ENCODE data around the gene LDLR. TPM values are rescaled to one million over a fixed set of nuclear protein-coding genes. Genes with fewer than 3 reads are reported as not detected.
"Not testable (repeated sequence)": the region's sequence is repeated elsewhere in the genome, so short reads cannot be mapped to it uniquely, and the experiment has no call there.

LDLR gene
- total RNA-seq, 1 experiment from 2014 or later = 33.7 TPM

DNA sequence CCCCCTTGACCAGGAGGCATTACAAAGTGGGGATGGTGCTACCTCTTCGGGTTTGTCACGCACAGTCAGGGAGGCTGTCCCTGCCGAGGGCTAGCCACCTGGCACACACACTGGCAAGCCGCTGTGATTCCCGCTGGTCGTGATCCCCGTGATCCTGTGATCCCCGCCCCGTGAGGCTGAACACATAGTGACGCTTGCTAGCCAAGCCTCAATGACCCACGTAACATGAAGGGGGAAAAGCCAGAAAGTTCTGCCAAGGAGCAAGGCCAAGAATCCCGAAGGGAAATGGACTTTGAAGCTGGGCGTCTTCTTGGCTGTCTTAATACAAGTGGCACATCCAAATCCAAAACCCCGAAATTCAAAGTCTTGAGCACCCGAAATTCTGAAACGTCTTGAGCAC lies 13.7 kb downstream of the LDLR start:
- no peak for DNase-seq (ENCODE audit: extremely low read depth, low read depth)

DNA sequence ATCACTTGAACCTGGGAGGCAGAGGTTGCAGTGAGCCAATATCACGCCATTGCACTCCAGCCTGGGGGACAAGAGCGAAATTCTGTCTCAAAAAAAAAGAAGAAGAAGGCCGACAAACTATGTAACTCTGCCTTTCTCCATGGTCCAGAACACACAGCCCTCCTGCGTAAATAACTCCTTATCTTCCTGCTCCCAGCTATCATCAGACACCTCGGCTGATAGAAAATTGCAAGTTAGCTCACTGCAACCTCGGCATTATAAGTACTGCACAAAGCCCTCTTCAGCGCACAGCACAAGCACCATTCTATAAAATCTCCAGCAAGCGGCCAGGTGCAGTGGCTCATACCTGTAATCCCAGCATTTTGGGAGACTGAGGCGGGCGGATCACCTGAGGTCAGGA lies 14.4 kb downstream of the LDLR start:
- DNase-seq (ENCODE audit: extremely low read depth, low read depth) = not testable (repeated sequence)

DNA sequence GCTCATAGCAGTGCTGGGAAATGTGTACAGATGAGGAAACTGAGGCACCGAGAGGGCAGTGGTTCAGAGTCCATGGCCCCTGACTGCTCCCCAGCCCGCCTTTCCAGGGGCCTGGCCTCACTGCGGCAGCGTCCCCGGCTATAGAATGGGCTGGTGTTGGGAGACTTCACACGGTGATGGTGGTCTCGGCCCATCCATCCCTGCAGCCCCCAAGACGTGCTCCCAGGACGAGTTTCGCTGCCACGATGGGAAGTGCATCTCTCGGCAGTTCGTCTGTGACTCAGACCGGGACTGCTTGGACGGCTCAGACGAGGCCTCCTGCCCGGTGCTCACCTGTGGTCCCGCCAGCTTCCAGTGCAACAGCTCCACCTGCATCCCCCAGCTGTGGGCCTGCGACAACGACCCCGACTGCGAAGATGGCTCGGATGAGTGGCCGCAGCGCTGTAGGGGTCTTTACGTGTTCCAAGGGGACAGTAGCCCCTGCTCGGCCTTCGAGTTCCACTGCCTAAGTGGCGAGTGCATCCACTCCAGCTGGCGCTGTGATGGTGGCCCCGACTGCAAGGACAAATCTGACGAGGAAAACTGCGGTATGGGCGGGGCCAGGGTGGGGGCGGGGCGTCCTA lies 15.9 kb downstream of the LDLR start:
- no peak for DNase-seq (ENCODE audit: extremely low read depth, low read depth)

DNA sequence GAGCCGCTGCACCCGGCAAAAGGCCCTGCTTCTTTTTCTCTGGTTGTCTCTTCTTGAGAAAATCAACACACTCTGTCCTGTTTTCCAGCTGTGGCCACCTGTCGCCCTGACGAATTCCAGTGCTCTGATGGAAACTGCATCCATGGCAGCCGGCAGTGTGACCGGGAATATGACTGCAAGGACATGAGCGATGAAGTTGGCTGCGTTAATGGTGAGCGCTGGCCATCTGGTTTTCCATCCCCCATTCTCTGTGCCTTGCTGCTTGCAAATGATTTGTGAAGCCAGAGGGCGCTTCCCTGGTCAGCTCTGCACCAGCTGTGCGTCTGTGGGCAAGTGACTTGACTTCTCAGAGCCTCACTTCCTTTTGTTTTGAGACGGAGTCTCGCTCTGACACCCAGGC lies 17.2 kb downstream of the LDLR start:
- no peak for DNase-seq (ENCODE audit: extremely low read depth, low read depth)

DNA sequence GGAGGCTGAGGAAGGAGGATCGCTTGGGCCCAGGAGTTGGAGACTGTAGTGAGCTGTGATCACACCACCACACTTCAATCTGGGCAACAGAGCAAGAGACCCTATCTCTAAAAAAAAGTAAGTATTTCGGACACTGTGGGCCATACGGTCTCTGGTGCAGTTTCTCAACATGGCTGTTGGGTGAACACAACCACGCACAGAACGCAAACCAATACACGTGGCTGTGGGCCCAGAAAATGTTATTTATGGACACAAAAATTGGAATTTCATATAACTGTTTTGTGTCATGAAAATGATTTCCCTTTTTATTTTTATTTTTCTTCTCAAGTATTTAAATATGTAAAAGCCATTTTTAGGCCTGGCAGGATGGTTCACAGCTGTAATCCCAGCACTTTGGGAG lies 19.5 kb downstream of the LDLR start:
- DNase-seq (ENCODE audit: extremely low read depth, low read depth) = no peak

DNA sequence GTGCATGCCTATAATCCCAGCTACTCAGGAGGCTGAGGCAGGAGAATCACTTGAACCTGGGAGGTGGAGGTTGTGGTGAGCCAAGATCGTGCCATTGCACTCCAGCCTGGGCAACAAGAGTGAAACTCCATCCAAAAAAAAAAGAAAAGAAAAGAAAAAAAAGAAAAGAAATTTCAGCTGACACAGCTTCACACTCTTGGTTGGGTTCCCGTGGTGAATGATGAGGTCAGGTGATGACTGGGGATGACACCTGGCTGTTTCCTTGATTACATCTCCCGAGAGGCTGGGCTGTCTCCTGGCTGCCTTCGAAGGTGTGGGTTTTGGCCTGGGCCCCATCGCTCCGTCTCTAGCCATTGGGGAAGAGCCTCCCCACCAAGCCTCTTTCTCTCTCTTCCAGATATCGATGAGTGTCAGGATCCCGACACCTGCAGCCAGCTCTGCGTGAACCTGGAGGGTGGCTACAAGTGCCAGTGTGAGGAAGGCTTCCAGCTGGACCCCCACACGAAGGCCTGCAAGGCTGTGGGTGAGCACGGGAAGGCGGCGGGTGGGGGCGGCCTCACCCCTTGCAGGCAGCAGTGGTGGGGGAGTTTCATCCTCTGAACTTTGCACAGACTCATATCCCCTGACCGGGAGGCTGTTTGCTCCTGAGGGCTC lies 22.0 kb downstream of the LDLR start:
- DNase-seq (ENCODE audit: extremely low read depth, low read depth) = no peak

DNA sequence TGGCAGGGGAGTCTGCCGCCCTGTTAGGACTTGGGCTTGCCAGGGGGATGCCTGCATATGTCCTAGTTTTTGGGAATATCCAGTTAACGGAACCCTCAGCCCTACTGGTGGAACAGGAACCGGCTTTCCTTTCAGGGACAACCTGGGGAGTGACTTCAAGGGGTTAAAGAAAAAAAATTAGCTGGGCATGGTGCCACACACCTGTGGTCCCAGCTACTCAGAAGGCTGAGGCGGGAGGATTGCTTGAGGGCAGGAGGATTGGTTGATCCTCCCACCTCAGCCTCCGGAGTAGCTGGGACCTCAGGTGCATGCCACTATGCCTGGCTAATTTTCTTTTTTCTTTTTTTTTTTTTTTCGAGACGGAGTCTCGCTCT lies 22.5 kb downstream of the LDLR start:
- no peak for DNase-seq (ENCODE audit: extremely low read depth, low read depth)

DNA sequence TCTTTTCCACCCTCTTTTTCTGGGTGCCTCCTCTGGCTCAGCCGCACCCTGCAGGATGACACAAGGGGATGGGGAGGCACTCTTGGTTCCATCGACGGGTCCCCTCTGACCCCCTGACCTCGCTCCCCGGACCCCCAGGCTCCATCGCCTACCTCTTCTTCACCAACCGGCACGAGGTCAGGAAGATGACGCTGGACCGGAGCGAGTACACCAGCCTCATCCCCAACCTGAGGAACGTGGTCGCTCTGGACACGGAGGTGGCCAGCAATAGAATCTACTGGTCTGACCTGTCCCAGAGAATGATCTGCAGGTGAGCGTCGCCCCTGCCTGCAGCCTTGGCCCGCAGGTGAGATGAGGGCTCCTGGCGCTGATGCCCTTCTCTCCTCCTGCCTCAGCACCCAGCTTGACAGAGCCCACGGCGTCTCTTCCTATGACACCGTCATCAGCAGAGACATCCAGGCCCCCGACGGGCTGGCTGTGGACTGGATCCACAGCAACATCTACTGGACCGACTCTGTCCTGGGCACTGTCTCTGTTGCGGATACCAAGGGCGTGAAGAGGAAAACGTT lies 24.0 kb downstream of the LDLR start:
- no peak for DNase-seq (ENCODE audit: extremely low read depth, low read depth)

DNA sequence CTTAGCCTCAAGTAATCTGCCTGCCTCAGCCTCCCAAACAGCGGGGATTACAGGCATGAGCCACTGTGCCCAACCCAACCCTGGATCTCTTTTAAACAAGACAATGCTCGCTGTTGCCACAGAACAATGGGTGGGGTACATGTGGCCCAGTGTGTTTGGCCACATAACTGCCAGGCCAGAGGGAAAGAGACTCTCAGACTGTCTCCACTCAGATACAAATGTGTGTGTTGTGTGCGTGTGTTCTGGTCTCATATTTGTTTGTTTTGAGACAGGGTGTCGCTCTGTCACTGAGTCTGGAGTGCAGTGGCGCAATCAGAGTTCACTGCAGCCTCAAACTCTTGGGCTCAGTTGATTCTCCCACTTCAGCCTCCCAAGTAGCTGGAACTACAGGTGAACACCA lies 25.8 kb downstream of the LDLR start:
- DNase-seq (ENCODE audit: extremely low read depth, low read depth) = no peak

DNA sequence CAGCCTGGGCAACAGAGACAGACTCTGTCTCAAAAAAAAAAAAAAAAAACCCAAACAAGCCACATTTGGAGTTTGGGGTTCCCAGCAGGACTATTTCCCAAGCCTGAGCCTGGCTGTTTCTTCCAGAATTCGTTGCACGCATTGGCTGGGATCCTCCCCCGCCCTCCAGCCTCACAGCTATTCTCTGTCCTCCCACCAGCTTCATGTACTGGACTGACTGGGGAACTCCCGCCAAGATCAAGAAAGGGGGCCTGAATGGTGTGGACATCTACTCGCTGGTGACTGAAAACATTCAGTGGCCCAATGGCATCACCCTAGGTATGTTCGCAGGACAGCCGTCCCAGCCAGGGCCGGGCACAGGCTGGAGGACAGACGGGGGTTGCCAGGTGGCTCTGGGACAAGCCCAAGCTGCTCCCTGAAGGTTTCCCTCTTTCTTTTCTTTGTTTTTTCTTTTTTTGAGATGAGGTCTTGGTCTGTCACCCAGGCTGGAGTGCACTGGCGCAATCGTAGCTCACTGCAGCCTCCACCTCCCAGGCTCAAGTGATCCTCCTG lies 26.7 kb downstream of the LDLR start:
- DNase-seq (ENCODE audit: extremely low read depth, low read depth) = no peak

DNA sequence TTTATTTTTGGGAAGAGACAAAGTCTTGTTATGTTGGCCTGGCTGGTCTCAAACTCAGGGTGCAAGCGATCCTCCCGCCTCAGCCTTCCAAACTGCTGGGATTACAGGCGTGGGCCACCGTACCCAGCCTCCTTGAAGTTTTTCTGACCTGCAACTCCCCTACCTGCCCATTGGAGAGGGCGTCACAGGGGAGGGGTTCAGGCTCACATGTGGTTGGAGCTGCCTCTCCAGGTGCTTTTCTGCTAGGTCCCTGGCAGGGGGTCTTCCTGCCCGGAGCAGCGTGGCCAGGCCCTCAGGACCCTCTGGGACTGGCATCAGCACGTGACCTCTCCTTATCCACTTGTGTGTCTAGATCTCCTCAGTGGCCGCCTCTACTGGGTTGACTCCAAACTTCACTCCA lies 27.2 kb downstream of the LDLR start:
- no peak for DNase-seq (ENCODE audit: extremely low read depth, low read depth)

DNA sequence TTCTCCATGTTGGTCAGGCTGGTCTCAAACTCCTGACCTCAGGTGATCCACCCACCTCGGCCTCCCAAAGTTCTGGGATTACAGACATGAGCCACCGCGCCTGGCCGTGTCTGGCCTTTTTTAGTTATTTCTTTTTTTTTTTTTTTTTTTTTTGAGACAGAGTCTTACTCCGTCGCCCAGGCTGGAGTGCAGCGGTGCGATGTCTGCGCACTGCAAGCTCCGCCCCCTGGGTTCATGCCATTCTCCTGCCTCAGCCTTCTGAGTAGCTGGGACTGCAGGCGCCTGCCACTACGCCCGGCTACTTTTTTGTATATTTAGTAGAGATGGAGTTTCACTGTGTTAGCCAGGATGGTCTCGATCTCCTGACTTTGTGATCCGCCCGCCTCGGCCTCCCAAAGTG lies 32.7 kb downstream of the LDLR start:
- not testable (repeated sequence) for DNase-seq (ENCODE audit: extremely low read depth, low read depth)

DNA sequence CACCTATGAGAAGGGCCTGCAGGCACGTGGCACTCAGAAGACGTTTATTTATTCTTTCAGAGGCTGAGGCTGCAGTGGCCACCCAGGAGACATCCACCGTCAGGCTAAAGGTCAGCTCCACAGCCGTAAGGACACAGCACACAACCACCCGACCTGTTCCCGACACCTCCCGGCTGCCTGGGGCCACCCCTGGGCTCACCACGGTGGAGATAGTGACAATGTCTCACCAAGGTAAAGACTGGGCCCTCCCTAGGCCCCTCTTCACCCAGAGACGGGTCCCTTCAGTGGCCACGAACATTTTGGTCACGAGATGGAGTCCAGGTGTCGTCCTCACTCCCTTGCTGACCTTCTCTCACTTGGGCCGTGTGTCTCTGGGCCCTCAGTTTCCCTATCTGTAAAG lies 33.9 kb downstream of the LDLR start:
- no peak for DNase-seq (ENCODE audit: extremely low read depth, low read depth)

DNA sequence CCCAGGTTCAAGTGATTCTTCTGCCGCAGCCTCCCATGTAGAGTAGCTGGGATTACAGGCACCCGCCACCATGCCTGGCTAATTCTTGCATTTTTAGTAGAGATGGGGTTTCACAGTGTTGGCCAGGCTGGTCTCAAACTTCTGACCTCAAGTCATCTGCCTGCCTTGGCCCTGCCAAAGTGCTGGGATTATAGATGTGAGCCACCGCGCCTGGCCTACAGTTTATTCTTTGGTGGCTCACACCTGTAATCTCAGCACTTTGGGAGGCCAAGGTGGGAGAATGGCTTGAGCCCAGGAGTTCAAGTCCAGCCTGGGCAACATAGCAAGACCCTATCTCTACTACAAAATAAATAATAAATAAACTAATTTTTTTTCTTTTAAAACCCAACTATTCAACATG lies 34.9 kb downstream of the LDLR start:
- not testable (repeated sequence) for DNase-seq (ENCODE audit: extremely low read depth, low read depth)

DNA sequence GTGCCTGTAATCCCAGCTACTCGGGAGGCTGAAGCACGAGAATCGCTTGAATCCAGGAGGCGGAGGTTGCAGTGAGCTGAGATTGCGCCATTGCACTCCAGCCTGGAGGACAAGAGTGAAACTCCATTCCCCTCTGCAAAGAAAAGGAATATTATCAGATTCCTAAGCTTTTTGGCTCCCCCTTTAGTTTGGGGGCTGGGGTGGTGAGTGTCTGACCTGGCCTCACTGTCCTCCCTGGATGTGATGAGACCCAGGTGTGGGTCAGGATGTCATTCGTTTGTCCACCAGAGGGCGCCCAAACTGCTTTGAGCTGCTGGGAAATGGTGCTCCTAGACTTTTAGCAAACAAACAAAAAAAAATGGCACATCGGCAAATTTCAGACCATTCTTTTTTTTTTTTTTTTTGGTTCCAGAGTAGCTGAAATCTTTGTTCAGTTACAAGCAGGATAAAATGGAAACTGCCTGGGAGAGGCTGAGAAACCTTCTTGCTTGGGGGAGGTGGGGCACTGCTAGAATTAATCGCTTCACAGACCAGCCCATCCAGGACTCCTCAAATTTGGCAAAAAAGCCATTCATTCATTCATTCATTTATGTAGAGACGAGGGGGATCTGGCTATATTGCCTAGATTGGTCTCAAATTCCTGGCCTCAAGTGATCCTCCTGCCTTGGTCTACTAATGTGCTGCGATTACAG lies 36.9 kb downstream of the LDLR start:
- peak; percentile 72 for DNase-seq (ENCODE audit: extremely low read depth, low read depth)

DNA sequence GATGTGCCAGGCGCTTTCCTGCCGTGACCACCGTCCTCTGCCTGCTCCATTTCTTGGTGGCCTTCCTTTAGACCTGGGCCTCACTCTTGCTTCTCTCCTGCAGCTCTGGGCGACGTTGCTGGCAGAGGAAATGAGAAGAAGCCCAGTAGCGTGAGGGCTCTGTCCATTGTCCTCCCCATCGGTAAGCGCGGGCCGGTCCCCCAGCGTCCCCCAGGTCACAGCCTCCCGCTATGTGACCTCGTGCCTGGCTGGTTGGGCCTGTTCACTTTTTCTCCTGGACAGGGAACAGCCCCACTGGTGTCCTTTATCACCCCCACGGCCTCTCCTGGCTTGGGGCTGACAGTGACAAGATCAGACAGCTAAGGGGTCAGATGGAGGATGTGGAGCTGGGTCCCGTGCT lies 38.6 kb downstream of the LDLR start:
- no peak for DNase-seq (ENCODE audit: extremely low read depth, low read depth)

DNA sequence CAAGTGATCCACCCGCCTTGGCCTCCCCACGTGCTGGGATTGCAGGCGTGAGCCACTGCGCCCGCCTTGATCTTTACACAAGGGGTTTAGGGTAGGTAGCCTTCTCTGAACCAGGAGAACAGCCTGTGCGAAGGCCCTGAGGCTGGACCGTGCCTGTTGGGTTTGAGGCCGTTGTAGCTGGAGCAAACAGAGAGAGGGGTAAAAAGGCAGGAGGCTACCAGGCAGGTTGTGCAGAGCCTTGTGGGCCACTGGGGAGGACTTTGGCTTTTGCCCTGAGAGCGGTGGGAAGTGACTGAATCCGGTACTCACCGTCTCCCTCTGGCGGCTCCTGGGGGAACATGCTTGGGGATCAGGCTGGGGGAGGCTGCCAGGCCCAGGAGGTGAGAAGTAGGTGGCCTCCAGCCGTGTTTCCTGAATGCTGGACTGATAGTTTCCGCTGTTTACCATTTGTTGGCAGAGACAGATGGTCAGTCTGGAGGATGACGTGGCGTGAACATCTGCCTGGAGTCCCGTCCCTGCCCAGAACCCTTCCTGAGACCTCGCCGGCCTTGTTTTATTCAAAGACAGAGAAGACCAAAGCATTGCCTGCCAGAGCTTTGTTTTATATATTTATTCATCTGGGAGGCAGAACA lies 41.7 kb downstream of the LDLR start:
- DNase-seq (ENCODE audit: extremely low read depth, low read depth) = peak; percentile 70

DNA sequence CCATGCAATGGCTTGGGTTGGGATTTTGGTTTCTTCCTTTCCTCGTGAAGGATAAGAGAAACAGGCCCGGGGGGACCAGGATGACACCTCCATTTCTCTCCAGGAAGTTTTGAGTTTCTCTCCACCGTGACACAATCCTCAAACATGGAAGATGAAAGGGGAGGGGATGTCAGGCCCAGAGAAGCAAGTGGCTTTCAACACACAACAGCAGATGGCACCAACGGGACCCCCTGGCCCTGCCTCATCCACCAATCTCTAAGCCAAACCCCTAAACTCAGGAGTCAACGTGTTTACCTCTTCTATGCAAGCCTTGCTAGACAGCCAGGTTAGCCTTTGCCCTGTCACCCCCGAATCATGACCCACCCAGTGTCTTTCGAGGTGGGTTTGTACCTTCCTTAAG lies 42.2 kb downstream of the LDLR start:
- DNase-seq (ENCODE audit: extremely low read depth, low read depth) = no peak

DNA sequence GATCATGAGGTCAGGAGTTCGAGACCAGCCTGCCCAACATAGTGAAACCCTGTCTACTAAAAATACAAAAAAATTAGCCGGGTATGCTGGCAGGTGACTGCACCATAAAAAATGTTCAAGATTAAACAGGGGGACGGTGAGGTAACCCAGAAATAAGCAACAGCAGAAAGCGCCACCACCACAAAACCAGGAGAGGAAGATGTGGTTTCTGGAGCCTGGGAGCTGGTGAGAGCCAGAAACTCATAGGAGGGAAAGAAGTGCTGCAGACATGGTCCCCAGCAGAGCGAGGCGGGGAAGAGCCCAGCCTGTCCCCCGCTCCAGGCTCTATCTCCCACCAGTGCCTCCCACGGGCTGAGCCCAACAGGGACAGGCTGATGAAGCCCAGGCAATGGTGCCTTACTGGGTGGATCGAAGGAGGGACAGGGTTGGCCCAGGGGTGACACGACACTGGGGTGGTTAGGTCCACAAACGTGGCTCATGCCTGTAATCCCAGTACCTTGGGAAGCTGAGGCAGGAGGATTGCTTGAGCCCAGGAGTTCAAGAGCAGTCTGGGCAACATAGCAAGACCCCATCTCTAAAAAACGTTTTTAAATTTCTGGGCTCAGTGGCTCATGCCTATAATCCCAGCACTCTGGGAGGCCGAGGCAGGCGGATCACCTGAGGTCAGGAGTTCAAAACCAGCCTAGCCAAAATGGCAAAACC lies 47.3 kb downstream of the LDLR start:
- no peak for DNase-seq (ENCODE audit: extremely low read depth, low read depth)

DNA sequence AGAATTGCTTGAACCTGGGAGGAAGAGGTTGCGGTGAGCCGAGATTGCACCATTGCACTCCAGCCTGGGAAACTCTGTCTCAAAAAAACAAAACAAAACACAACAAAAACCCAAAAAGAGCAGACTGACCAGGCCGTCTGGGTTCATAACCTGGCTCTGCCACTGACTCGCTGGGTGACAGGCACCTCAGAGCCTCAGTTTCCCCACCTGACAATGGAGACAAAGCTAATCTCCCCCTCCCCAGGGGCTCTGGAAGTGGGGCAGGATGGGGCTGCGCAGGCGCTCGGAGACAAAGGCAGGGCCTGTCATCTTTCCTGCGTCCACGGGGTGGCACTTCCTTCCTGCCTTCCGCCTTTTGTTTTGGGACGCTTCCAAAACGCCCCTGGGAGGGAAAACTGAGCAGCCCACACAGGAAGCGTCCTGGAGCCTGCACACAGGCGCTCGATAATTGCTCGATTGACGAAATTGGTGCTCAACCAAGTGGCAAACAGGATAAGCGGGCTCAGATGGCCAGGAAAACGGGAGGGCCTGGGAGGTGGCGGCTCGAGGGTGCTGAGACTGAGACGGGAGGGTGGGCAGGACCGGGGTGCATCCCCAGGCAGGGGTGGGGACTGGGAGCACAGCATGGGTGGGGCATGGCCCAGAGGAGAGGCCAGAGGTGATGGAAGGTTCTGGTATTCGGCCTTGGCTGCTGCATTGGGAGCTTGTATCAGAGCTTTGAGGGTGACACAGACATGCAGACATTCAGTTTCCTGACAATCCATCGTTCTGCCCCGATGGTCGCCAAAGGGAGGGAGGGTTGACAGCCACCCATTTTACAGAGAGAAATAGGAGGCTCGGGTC lies 48.5 kb downstream of the LDLR start:
- DNase-seq (ENCODE audit: extremely low read depth, low read depth) = peak; percentile 88
